Measurements from ENCODE around the gene C1QC.

The C1QC gene

GRCh38 chr1:22685591-22686059 is 42.2 kb downstream of the C1QC start:
- Histone ChIP-seq H3K4me2 (ENCODE audit: low read length) (no peak overlapping the region), H3K36me3 (replicated peaks; ENCODE audit: low read depth, low read length) (no peaks in the 10 kb centered on the region), H3K79me2 (ENCODE audit: low read length) (no peaks in the 10 kb centered on the region), H4K20me1 (ENCODE audit: insufficient read depth, low read length) (no peaks in the 10 kb centered on the region), H2AFZ (ENCODE audit: low read depth, low read length) (no peak overlapping the region), H3K27me3 (ENCODE audit: low read depth, low read length) (no peaks in the 10 kb centered on the region), H3K4me1 (ENCODE audit: low read length) (no peaks in the 10 kb centered on the region), H3K9ac (ENCODE audit: low read length) (no peak overlapping the region), H3K9me3 (ENCODE audit: insufficient read depth, low read length) (no peaks in the 10 kb centered on the region), H3K4me3 (ENCODE audit: low read length) (no peak overlapping the region), H3K27ac (ENCODE audit: low read length) (no peak overlapping the region)
- TF ChIP-seq CTCF (IDR thresholded peaks at IDR 0.05; ENCODE audit: low read depth, low read length) (no peak), EZH2phosphoT487 (IDR thresholded peaks at IDR 0.05; ENCODE audit: low read depth) (no peak)

- Histone ChIP-seq H3K4me1 (ENCODE audit: low read length) (no peaks in the 10 kb centered on the region), H3K27ac (ENCODE audit: low read length) (no peak overlapping the region), H3K27me3 (ENCODE audit: low read depth, low read length) (no peaks in the 10 kb centered on the region), H3K4me3 (ENCODE audit: low read length) (no peak overlapping the region), H3K36me3 (replicated peaks; ENCODE audit: low read depth, low read length) (no peaks in the 10 kb centered on the region), H3K4me2 (ENCODE audit: low read length) (no peak overlapping the region), H2AFZ (ENCODE audit: low read depth, low read length) (no peak overlapping the region), H4K20me1 (ENCODE audit: insufficient read depth, low read length) (no peaks in the 10 kb centered on the region), H3K79me2 (ENCODE audit: low read length) (no peaks in the 10 kb centered on the region), H3K9ac (ENCODE audit: low read length) (no peak overlapping the region), H3K9me3 (ENCODE audit: insufficient read depth, low read length) (no peaks in the 10 kb centered on the region)
- TF ChIP-seq CTCF (IDR thresholded peaks at IDR 0.05; ENCODE audit: low read depth, low read length) (no peak), EZH2phosphoT487 (IDR thresholded peaks at IDR 0.05; ENCODE audit: low read depth) (no peak)
Measured at GRCh38 chr1:22687191-22687590, 43.8 kb downstream of the C1QC start.

- Histone ChIP-seq H3K4me1 (ENCODE audit: low read length) (no peaks in the 10 kb centered on the region), H2AFZ (ENCODE audit: low read depth, low read length) (no peak overlapping the region), H3K9me3 (ENCODE audit: insufficient read depth, low read length) (no peaks in the 10 kb centered on the region), H4K20me1 (ENCODE audit: insufficient read depth, low read length) (no peaks in the 10 kb centered on the region), H3K4me2 (ENCODE audit: low read length) (no peak overlapping the region), H3K27me3 (ENCODE audit: low read depth, low read length) (no peaks in the 10 kb centered on the region), H3K36me3 (replicated peaks; ENCODE audit: low read depth, low read length) (no peaks in the 10 kb centered on the region), H3K27ac (ENCODE audit: low read length) (no peak overlapping the region), H3K4me3 (ENCODE audit: low read length) (no peak overlapping the region), H3K9ac (ENCODE audit: low read length) (no peak overlapping the region), H3K79me2 (ENCODE audit: low read length) (no peaks in the 10 kb centered on the region)
- no peak for TF ChIP-seq CTCF (IDR thresholded peaks at IDR 0.05; ENCODE audit: low read depth, low read length)
- no peak for TF ChIP-seq EZH2phosphoT487 (IDR thresholded peaks at IDR 0.05; ENCODE audit: low read depth)
Measured at GRCh38 chr1:22688466-22688865, 45.0 kb downstream of the C1QC start.

GRCh38 chr1:22689505-22689904 is 46.1 kb downstream of the C1QC start:
- no peak overlapping the region for H3K4me2 ChIP-seq (ENCODE audit: low read length)
- TF ChIP-seq CTCF (IDR thresholded peaks at IDR 0.05; ENCODE audit: low read depth, low read length) (no peak), EZH2phosphoT487 (IDR thresholded peaks at IDR 0.05; ENCODE audit: low read depth) (no peak)
- H3K27ac ChIP-seq (ENCODE audit: low read length), result no peak overlapping the region
- H4K20me1 ChIP-seq (ENCODE audit: insufficient read depth, low read length), result no peaks in the 10 kb centered on the region
- no peaks in the 10 kb centered on the region for H3K27me3 ChIP-seq (ENCODE audit: low read depth, low read length)
- H3K79me2 ChIP-seq (ENCODE audit: low read length), result no peaks in the 10 kb centered on the region
- H3K36me3 ChIP-seq (replicated peaks; ENCODE audit: low read depth, low read length), result no peaks in the 10 kb centered on the region
- H3K4me3 ChIP-seq (ENCODE audit: low read length), result no peak overlapping the region
- H3K9me3 ChIP-seq (ENCODE audit: insufficient read depth, low read length), result no peaks in the 10 kb centered on the region
- H3K4me1 ChIP-seq (ENCODE audit: low read length), result no peaks in the 10 kb centered on the region
- H3K9ac ChIP-seq (ENCODE audit: low read length), result no peak overlapping the region
- no peak overlapping the region for H2AFZ ChIP-seq (ENCODE audit: low read depth, low read length)
